HL-60 (cell line): Measurements from ENCODE around the gene OPALIN.

Experiments
- GABPA ChIP-seq: IDR thresholded peaks from 2 replicates; pipeline ENCODE4 v1.6.1; 2012; ENCODE audit warnings: low read depth
- SPI1 ChIP-seq: IDR thresholded peaks from 2 replicates; pipeline ENCODE4 v1.6.1; 2012; ENCODE audit warnings: low read depth, mild to moderate bottlenecking, borderline replicate concordance
- TF ChIP-seq, protein P1 (sequence below): IDR thresholded peaks from one replicate; pipeline ENCODE4 v1.5.1; 2011; ENCODE audit warnings: low read length, control low read depth, inconsistent platforms; ENCODE audit not compliant: insufficient read depth
- TF ChIP-seq, protein P2 (sequence below): IDR thresholded peaks from 2 replicates; pipeline ENCODE4 v1.6.1; 2012; ENCODE audit warnings: low read depth; ENCODE audit not compliant: insufficient replicate concordance

DNA sequence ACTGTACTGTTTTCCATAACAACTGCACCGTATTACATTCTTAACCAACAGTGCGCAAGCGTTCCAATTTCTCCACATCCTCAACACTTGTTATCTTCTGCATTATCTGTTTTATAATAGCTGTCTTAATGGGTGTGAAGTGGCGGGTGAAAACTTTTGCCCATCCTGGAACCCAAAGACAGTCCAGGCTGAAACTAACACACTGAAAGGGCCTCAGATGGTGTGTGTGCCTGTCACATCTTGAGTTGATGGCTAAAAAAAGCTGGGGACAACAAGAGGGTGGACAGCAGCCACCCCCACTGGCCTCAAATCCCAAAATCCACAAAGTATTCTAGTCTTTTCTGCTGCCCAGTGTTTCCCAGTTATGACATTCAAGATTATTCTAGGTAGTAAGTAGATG lies 19.4 kb downstream of the OPALIN start:
- TF ChIP-seq, protein P1, sequence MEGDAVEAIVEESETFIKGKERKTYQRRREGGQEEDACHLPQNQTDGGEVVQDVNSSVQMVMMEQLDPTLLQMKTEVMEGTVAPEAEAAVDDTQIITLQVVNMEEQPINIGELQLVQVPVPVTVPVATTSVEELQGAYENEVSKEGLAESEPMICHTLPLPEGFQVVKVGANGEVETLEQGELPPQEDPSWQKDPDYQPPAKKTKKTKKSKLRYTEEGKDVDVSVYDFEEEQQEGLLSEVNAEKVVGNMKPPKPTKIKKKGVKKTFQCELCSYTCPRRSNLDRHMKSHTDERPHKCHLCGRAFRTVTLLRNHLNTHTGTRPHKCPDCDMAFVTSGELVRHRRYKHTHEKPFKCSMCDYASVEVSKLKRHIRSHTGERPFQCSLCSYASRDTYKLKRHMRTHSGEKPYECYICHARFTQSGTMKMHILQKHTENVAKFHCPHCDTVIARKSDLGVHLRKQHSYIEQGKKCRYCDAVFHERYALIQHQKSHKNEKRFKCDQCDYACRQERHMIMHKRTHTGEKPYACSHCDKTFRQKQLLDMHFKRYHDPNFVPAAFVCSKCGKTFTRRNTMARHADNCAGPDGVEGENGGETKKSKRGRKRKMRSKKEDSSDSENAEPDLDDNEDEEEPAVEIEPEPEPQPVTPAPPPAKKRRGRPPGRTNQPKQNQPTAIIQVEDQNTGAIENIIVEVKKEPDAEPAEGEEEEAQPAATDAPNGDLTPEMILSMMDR = no peak
- TF ChIP-seq SPI1 (no peak), GABPA (no peak)
- TF ChIP-seq, protein P2, sequence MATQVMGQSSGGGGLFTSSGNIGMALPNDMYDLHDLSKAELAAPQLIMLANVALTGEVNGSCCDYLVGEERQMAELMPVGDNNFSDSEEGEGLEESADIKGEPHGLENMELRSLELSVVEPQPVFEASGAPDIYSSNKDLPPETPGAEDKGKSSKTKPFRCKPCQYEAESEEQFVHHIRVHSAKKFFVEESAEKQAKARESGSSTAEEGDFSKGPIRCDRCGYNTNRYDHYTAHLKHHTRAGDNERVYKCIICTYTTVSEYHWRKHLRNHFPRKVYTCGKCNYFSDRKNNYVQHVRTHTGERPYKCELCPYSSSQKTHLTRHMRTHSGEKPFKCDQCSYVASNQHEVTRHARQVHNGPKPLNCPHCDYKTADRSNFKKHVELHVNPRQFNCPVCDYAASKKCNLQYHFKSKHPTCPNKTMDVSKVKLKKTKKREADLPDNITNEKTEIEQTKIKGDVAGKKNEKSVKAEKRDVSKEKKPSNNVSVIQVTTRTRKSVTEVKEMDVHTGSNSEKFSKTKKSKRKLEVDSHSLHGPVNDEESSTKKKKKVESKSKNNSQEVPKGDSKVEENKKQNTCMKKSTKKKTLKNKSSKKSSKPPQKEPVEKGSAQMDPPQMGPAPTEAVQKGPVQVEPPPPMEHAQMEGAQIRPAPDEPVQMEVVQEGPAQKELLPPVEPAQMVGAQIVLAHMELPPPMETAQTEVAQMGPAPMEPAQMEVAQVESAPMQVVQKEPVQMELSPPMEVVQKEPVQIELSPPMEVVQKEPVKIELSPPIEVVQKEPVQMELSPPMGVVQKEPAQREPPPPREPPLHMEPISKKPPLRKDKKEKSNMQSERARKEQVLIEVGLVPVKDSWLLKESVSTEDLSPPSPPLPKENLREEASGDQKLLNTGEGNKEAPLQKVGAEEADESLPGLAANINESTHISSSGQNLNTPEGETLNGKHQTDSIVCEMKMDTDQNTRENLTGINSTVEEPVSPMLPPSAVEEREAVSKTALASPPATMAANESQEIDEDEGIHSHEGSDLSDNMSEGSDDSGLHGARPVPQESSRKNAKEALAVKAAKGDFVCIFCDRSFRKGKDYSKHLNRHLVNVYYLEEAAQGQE = no peak
